CMK (cell line): ENCODE data around the gene DAND5.

ENCODE experiments used
- DNase-seq: peaks from one replicate; pipeline ENCODE4 v3.0.0-alpha.2; 2010; ENCODE audit warnings: low read depth

The DAND5 gene

GRCh38 chr19:13010038-13010991 lies 40.9 kb downstream of the DAND5 start:
- no peak for DNase-seq

- DNase-seq: no peak
These were observed 41.7 kb downstream of the DAND5 start for GRCh38 chr19:13010992-13011652.

- DNase-seq: no peak
These were observed 42.4 kb downstream of the DAND5 start for GRCh38 chr19:13011653-13012389.

GRCh38 chr19:13012390-13012689 lies 43.0 kb downstream of the DAND5 start:
- DNase-seq: no peak

GRCh38 chr19:13012690-13013608 lies 43.6 kb downstream of the DAND5 start:
- no peak for DNase-seq

GRCh38 chr19:13013649-13014048 lies 44.3 kb downstream of the DAND5 start:
- DNase-seq: no peak

GRCh38 chr19:13014101-13014920 lies 44.9 kb downstream of the DAND5 start:
- DNase-seq: no peak

- DNase-seq: no peak
These were observed 45.5 kb downstream of the DAND5 start for GRCh38 chr19:13014921-13015280.

- DNase-seq: no peak
These were observed 46.2 kb downstream of the DAND5 start for GRCh38 chr19:13015361-13016223.

GRCh38 chr19:13016245-13016627 lies 46.9 kb downstream of the DAND5 start:
- DNase-seq: no peak

- DNase-seq: no peak
These were observed 47.4 kb downstream of the DAND5 start for GRCh38 chr19:13016628-13017305.

GRCh38 chr19:13017306-13018034 lies 48.1 kb downstream of the DAND5 start:
- no peak for DNase-seq

- no peak for DNase-seq
These were observed 48.9 kb downstream of the DAND5 start for GRCh38 chr19:13018035-13018914.

- DNase-seq: no peak
These were observed 50.0 kb downstream of the DAND5 start for GRCh38 chr19:13019332-13019731.

- no peak for DNase-seq
These were observed 50.6 kb downstream of the DAND5 start for GRCh38 chr19:13020002-13020414.

- no peak for DNase-seq
These were observed 52.9 kb downstream of the DAND5 start for GRCh38 chr19:13022111-13022858.
